ENCODE results near the gene TET2.
"Not testable (repeated sequence)": the region's sequence is repeated elsewhere in the genome, so short reads cannot be mapped to it uniquely, and the experiment has no call there.

TET2 gene

DNA sequence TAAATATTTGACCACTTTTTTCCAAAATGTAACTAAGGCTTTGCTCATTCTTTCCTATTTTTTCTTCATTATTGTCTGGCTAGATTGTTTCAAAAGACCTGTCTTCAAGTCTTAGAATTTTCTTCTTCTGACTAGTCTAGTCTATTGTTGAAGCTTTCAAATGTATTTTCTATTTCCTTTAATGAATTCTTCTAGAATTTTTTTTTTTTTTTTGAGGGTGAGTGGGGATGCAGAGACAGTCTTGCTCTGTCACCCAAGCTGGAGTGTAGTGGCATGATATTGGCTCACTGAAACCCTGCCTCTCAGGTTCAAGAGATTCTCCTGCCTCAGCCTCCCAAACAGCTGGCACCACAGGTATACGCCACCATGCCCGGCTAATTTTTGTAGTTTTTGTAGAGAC is 141.4 kb downstream of the TET2 start:
- DNase-seq (ENCODE audit: low read depth): no peak

- no peak for DNase-seq (ENCODE audit: low read depth)
These were observed 145.2 kb downstream of the TET2 start for GRCh38 chr4:105291925-105292324.

DNA sequence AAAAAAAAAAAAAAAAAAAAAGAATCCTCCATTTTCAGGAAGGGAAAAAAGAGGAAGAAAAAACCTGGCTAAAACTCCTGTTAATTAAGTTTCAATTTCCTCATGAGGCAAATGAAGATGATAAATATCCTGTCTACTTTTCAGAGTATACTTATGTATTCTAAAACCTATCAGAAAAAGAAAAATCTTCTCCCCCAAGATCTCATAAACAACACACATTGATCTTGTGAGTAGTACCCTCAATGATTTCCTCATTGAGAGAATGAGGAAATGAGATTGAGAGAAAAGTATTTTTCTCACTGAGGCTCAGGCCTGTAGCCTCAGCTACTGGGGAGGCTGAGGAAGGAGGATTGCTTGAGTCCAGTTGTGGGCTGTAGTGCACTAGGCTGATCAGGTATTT is 146.7 kb downstream of the TET2 start:
- DNase-seq (ENCODE audit: low read depth): no peak

DNA sequence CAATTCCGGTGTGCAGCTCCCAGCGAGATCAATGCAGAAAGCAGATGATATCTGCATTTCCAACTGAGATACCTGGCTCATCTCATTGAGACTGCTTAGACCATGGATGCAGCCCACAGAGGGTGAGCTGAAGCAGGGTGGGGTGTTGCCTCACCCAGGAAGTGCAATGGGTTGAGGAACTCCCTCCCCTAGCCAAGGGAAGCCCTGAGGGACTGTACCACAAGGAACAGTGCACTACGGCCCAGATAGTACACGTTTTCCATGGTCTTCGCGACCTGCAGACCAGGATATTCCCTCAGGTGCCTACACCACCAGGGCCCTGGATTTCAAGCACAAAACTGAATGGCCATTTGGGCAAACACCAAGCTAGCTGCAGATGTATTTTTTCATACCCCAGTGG is 150.0 kb downstream of the TET2 start:
- DNase-seq (ENCODE audit: low read depth): no peak

DNA sequence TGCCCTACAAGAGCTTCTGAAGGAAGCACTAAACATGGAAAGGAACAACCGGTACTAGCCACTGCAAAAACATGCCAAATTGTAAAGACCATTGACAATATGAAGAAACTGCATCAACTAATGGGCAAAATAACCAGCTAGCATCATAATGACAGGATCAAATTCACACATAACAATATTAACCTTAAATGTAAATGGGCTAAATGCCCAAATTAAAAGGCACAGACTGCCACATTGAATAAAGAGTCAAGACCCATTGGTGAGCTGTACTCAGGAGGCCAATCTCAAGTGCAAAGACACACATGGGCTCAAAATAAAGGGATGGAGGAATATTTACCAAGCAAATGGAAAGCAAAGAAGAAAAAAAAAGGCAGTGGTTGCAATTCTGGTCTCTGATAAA is 152.4 kb downstream of the TET2 start:
- DNase-seq (ENCODE audit: low read depth): not testable (repeated sequence)

DNA sequence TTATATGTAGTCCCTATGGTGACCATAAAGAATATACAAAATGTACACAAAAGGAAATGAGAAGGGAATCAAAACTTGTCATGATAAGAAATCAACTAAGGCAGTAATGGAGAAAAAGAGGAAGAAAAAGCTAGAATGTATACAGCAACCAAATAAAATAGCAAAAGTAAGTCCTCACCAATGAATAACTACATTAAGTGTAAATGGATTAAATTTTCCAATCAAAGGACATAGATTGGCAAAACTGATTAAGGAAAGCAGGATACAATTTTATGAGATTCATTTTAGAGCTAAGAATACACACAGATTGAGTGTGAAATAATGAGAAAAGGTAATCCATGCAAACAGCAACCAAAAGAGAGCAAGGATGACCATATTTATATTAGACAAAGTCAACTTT is 157.4 kb downstream of the TET2 start:
- DNase-seq (ENCODE audit: low read depth): no peak

DNA sequence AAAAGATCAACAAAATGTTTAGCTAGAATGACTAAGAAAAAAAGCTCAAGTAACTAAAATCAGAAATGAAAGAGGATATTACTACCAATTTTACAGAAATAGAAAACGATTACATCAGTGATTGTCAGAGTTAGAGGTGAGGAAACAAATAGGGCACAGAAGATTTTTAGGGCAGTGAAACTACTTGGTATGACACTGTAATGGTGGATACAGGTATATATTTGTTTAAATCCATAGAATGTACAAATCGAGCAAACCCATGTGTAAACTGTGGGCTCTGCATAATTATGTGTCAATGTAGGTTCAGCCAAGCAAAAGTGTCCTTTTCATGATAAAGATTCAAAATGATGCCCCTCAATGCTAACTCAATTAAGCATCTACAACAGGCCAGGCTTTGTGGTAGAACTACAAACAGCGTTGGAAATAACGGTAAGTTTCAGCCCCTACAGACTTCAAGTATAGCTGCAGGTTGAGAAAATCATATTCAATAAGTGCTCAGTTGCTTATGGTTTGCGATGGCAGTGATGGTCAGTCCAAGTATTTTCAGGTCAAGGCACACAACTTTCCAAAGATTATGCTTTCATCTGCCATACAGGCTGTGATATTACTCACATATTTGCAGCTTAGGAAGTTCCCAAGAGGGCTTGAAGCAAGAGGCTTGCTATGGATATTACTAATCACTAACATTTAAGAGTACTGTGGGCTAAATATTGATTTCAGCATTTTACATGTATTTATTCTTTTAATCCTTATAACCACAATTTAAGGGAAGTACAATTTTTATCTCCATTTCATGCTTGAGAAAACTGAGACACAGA is 158.6 kb downstream of the TET2 start:
- no peak for DNase-seq (ENCODE audit: low read depth)

- DNase-seq (ENCODE audit: low read depth): no peak
These were observed 159.6 kb downstream of the TET2 start for GRCh38 chr4:105306158-105306781.

GRCh38 chr4:105306820-105307219 is 160.1 kb downstream of the TET2 start:
- DNase-seq (ENCODE audit: low read depth): no peak

- DNase-seq (ENCODE audit: low read depth): no peak
These were observed 171.8 kb downstream of the TET2 start for GRCh38 chr4:105318486-105318885.

GRCh38 chr4:105327222-105327621 is 180.5 kb downstream of the TET2 start:
- DNase-seq (ENCODE audit: low read depth): no peak

- no peak for DNase-seq (ENCODE audit: low read depth)
These were observed 181.3 kb downstream of the TET2 start for GRCh38 chr4:105327956-105328355.

DNA sequence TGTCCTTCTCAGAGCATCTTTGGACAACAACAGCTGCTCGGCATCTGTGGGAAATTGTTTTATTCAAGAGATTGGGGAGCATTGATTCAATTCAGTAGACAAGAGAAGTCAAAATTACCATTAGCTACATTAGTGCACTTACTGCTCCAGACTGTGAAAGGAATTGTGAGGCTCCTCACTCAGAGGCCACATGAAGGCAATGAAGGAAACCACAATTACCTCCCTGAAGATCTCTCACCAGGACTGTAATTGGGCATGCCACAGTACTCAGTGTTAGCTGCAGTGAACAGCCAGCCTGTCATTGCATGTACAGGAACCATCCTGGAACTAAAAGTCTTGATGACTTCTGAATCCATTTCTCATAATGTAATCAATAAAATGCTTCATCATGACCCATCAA is 182.4 kb downstream of the TET2 start:
- DNase-seq (ENCODE audit: low read depth): no peak
